ENCODE results near the gene MRPS22. TPM values are rescaled to one million over a fixed set of nuclear protein-coding genes. Genes with fewer than 3 reads are reported as not detected.
A peak's percentile ranks its signal among the peaks of the same experiment; 100 is the strongest.

MRPS22 gene
- total RNA-seq, 3 donors from 2014 or later, result 59.4 to 77.6 (median 72.2) TPM

GRCh38 chr3:139338405-139338804 is 5.4 kb upstream of the MRPS22 start:
- Mint-ChIP-seq H3K4me3 (no peak overlapping the region), H3K27me3 (ENCODE audit: low read depth) (peaks cover 15% of the 10 kb centered on the region), H3K4me1 (ENCODE audit: low read depth) (peaks cover 7% of the 10 kb centered on the region), H3K9me3 (peaks cover 6% of the 10 kb centered on the region), H3K36me3 (ENCODE audit: insufficient read depth) (no peaks in the 10 kb centered on the region)
- DNase-seq (no peak), ATAC-seq (no peak)

GRCh38 chr3:139339219-139339906 is 4.5 kb upstream of the MRPS22 start:
- Mint-ChIP-seq H3K36me3 (ENCODE audit: insufficient read depth) (no peaks in the 10 kb centered on the region), H3K4me3 (no peak overlapping the region), H3K9me3 (peaks cover 6% of the 10 kb centered on the region), H3K4me1 (ENCODE audit: low read depth) (peaks cover 9% of the 10 kb centered on the region), H3K27me3 (ENCODE audit: low read depth) (peaks cover 8% of the 10 kb centered on the region)
- DNase-seq (no peak), ATAC-seq (no peak)

GRCh38 chr3:139340784-139341183 is 3.0 kb upstream of the MRPS22 start:
- Mint-ChIP-seq H3K9me3 (peaks cover 6% of the 10 kb centered on the region), H3K36me3 (ENCODE audit: insufficient read depth) (no peaks in the 10 kb centered on the region), H3K4me3 (no peak overlapping the region), H3K4me1 (ENCODE audit: low read depth) (peaks cover 9% of the 10 kb centered on the region), H3K27me3 (ENCODE audit: low read depth) (peaks cover 8% of the 10 kb centered on the region)
- no peak for ATAC-seq
- DNase-seq, result no peak

- H3K4me1 Mint-ChIP-seq (ENCODE audit: low read depth), result peaks cover 9% of the 10 kb centered on the region
- H3K36me3 Mint-ChIP-seq (ENCODE audit: insufficient read depth), result peaks cover 2% of the 10 kb centered on the region
- H3K9me3 Mint-ChIP-seq, result peaks cover 6% of the 10 kb centered on the region
- no peak overlapping the region for H3K4me3 Mint-ChIP-seq
- ATAC-seq (no peak), DNase-seq (no peak)
- peaks cover 8% of the 10 kb centered on the region for H3K27me3 Mint-ChIP-seq (ENCODE audit: low read depth)
Observed at GRCh38 chr3:139342054-139342453, 1.8 kb upstream of the MRPS22 start.

GRCh38 chr3:139346771-139347170 is 3.0 kb downstream of the MRPS22 start:
- DNase-seq, result no peak
- Mint-ChIP-seq H3K4me3 (no peak overlapping the region), H3K9me3 (peaks cover 6% of the 10 kb centered on the region), H3K4me1 (ENCODE audit: low read depth) (peaks cover 7% of the 10 kb centered on the region), H3K36me3 (ENCODE audit: insufficient read depth) (peaks cover 21% of the 10 kb centered on the region), H3K27me3 (ENCODE audit: low read depth) (no peaks in the 10 kb centered on the region)
- ATAC-seq, result no peak

- Mint-ChIP-seq H3K27me3 (ENCODE audit: low read depth) (no peaks in the 10 kb centered on the region), H3K4me1 (ENCODE audit: low read depth) (peaks cover 18% of the 10 kb centered on the region), H3K4me3 (no peak overlapping the region), H3K36me3 (ENCODE audit: insufficient read depth) (peaks cover 52% of the 10 kb centered on the region), H3K9me3 (no peaks in the 10 kb centered on the region)
- ATAC-seq (no peak), DNase-seq (no peak)
Observed at GRCh38 chr3:139353920-139354556, 10.2 kb downstream of the MRPS22 start.

- DNase-seq (no peak), ATAC-seq (no peak)
- Mint-ChIP-seq H3K4me1 (ENCODE audit: low read depth) (peaks cover 18% of the 10 kb centered on the region), H3K27me3 (ENCODE audit: low read depth) (no peaks in the 10 kb centered on the region), H3K36me3 (ENCODE audit: insufficient read depth) (peaks cover 56% of the 10 kb centered on the region), H3K4me3 (no peak overlapping the region), H3K9me3 (no peaks in the 10 kb centered on the region)
Observed at GRCh38 chr3:139354661-139355060, 10.8 kb downstream of the MRPS22 start.

GRCh38 chr3:139355476-139355875 is 11.7 kb downstream of the MRPS22 start:
- Mint-ChIP-seq H3K27me3 (ENCODE audit: low read depth) (no peaks in the 10 kb centered on the region), H3K4me1 (ENCODE audit: low read depth) (peaks cover 18% of the 10 kb centered on the region), H3K9me3 (no peaks in the 10 kb centered on the region), H3K4me3 (no peak overlapping the region), H3K36me3 (ENCODE audit: insufficient read depth) (peaks cover 61% of the 10 kb centered on the region)
- ATAC-seq, result no peak
- no peak for DNase-seq

- DNase-seq, result no peak
- H3K4me3 Mint-ChIP-seq, result no peak overlapping the region
- H3K27me3 Mint-ChIP-seq (ENCODE audit: low read depth), result no peaks in the 10 kb centered on the region
- peaks cover 62% of the 10 kb centered on the region for H3K36me3 Mint-ChIP-seq (ENCODE audit: insufficient read depth)
- no peak for ATAC-seq
- peaks cover 18% of the 10 kb centered on the region for H3K4me1 Mint-ChIP-seq (ENCODE audit: low read depth)
- no peaks in the 10 kb centered on the region for H3K9me3 Mint-ChIP-seq
Observed at GRCh38 chr3:139355891-139356290, 12.1 kb downstream of the MRPS22 start.

GRCh38 chr3:139357899-139358298 is 14.1 kb downstream of the MRPS22 start:
- no peaks in the 10 kb centered on the region for H3K27me3 Mint-ChIP-seq (ENCODE audit: low read depth)
- no peak overlapping the region for H3K4me3 Mint-ChIP-seq
- H3K9me3 Mint-ChIP-seq, result no peaks in the 10 kb centered on the region
- DNase-seq (no peak), ATAC-seq (peak; percentile 93 to 95)
- H3K4me1 Mint-ChIP-seq (ENCODE audit: low read depth), result peaks cover 18% of the 10 kb centered on the region
- H3K36me3 Mint-ChIP-seq (ENCODE audit: insufficient read depth), result peaks cover 65% of the 10 kb centered on the region

- H3K9me3 Mint-ChIP-seq, result no peaks in the 10 kb centered on the region
- ATAC-seq, result no peak
- no peak overlapping the region for H3K4me3 Mint-ChIP-seq
- H3K36me3 Mint-ChIP-seq (ENCODE audit: insufficient read depth), result peaks cover 67% of the 10 kb centered on the region
- no peaks in the 10 kb centered on the region for H3K27me3 Mint-ChIP-seq (ENCODE audit: low read depth)
- no peak for DNase-seq
- peaks cover 17% of the 10 kb centered on the region for H3K4me1 Mint-ChIP-seq (ENCODE audit: low read depth)
Observed at GRCh38 chr3:139358841-139359562, 15.2 kb downstream of the MRPS22 start.

- DNase-seq (no peak), ATAC-seq (no peak)
- H3K9me3 Mint-ChIP-seq, result no peaks in the 10 kb centered on the region
- peaks cover 19% of the 10 kb centered on the region for H3K4me1 Mint-ChIP-seq (ENCODE audit: low read depth)
- no peaks in the 10 kb centered on the region for H3K27me3 Mint-ChIP-seq (ENCODE audit: low read depth)
- H3K4me3 Mint-ChIP-seq, result no peak overlapping the region
- H3K36me3 Mint-ChIP-seq (ENCODE audit: insufficient read depth), result peaks cover 65% of the 10 kb centered on the region
Observed at GRCh38 chr3:139361276-139361675, 17.5 kb downstream of the MRPS22 start.

- H3K27me3 Mint-ChIP-seq (ENCODE audit: low read depth), result no peaks in the 10 kb centered on the region
- H3K36me3 Mint-ChIP-seq (ENCODE audit: insufficient read depth), result peaks cover 66% of the 10 kb centered on the region
- no peaks in the 10 kb centered on the region for H3K9me3 Mint-ChIP-seq
- DNase-seq (no peak), ATAC-seq (no peak)
- H3K4me3 Mint-ChIP-seq, result no peak overlapping the region
- H3K4me1 Mint-ChIP-seq (ENCODE audit: low read depth), result peaks cover 2% of the 10 kb centered on the region
Observed at GRCh38 chr3:139364549-139364948, 20.7 kb downstream of the MRPS22 start.

GRCh38 chr3:139374099-139374498 is 30.3 kb downstream of the MRPS22 start:
- H3K27me3 Mint-ChIP-seq (ENCODE audit: low read depth), result no peaks in the 10 kb centered on the region
- no peak overlapping the region for H3K4me3 Mint-ChIP-seq
- H3K9me3 Mint-ChIP-seq, result no peaks in the 10 kb centered on the region
- ATAC-seq, result no peak
- DNase-seq, result no peak
- peaks cover 47% of the 10 kb centered on the region for H3K36me3 Mint-ChIP-seq (ENCODE audit: insufficient read depth)
- peaks cover 4% of the 10 kb centered on the region for H3K4me1 Mint-ChIP-seq (ENCODE audit: low read depth)

GRCh38 chr3:139377378-139377777 is 33.6 kb downstream of the MRPS22 start:
- peaks cover 22% of the 10 kb centered on the region for H3K4me1 Mint-ChIP-seq (ENCODE audit: low read depth)
- no peak for ATAC-seq
- H3K36me3 Mint-ChIP-seq (ENCODE audit: insufficient read depth), result peaks cover 52% of the 10 kb centered on the region
- no peak overlapping the region for H3K4me3 Mint-ChIP-seq
- DNase-seq, result no peak
- H3K27me3 Mint-ChIP-seq (ENCODE audit: low read depth), result no peaks in the 10 kb centered on the region
- H3K9me3 Mint-ChIP-seq, result no peaks in the 10 kb centered on the region

Data from activated T-cell treated with anti-CD3 and anti-CD28 coated beads, Interleukin-2, amount 50 U/mL, for 4 hours (primary cell).